ENCODE measurements around the gene STON2. TPM values are rescaled to one million over a fixed set of nuclear protein-coding genes. Genes with fewer than 3 reads are reported as not detected.
"Not testable (repeated sequence)": the region's sequence is repeated elsewhere in the genome, so short reads cannot be mapped to it uniquely, and the experiment has no call there.

Gene STON2
- polyA plus RNA-seq, 10 donors: 10.0 to 21.8 (median 15.7) TPM

GRCh38 chr14:81224222-81224621 lies 175.9 kb downstream of the STON2 start:
- no peak for DNase-seq

GRCh38 chr14:81223788-81224187 lies 176.3 kb downstream of the STON2 start:
- DNase-seq: not testable (repeated sequence)

- peak in 1 of 3 donors; percentile 17 for DNase-seq
Observed at GRCh38 chr14:81222691-81223090, 177.4 kb downstream of the STON2 start.

GRCh38 chr14:81222126-81222525 lies 178.0 kb downstream of the STON2 start:
- DNase-seq: peak in 1 of 3 donors; percentile 62

GRCh38 chr14:81221579-81222102 lies 178.5 kb downstream of the STON2 start:
- DNase-seq: no peak

GRCh38 chr14:81220830-81221578 lies 179.1 kb downstream of the STON2 start, which contains the start of gene GTF2A1:
TSS of gene GTF2A1 (minus strand) at chr14:81220959. CDS start at chr14:81220518, 441 bp downstream.
- peak; percentile 97 to 99 (median 98) for DNase-seq

GRCh38 chr14:81220580-81220829 lies 179.6 kb downstream of the STON2 start:
- DNase-seq: no peak

DNA sequence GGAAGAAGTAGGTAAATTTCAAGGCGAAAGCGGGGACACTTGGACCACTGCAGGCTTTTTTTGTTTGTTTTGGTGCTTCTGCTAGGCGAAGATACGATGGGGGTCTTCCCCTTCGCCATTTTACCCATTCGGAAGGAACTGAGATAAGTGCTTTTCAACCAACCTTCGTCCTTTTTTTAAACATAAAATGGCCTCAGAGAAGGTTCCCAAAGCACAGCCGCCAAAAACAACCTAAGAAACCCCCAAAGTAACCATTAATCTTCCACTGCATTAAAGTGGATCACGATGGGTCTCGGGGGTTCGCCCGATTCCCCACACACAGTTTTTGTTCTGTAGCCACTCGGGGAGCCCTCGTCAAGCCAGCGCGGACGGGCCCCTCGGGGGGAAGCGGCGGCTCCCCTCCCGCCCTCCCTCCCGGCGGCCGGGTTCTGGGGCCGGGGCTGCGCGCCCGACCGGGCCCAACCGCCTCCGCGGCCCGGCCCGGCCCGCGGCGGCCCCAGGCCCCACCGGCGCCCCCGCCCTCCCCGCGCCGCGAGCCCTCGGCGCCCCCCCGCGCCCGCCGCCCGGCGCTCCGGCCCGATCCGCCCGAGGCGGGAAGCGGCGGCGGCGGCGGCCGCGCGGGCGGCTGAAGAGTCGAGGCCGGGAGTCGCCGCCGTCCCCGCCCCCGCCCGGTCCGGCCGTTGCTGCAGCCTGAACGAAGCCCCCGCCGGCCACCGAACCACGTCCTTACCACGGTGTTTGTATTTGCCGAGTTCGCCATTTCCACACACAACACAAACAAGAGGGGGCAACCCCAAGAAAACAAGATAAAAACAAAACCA lies 180.2 kb downstream of the STON2 start:
- DNase-seq: no peak

DNA sequence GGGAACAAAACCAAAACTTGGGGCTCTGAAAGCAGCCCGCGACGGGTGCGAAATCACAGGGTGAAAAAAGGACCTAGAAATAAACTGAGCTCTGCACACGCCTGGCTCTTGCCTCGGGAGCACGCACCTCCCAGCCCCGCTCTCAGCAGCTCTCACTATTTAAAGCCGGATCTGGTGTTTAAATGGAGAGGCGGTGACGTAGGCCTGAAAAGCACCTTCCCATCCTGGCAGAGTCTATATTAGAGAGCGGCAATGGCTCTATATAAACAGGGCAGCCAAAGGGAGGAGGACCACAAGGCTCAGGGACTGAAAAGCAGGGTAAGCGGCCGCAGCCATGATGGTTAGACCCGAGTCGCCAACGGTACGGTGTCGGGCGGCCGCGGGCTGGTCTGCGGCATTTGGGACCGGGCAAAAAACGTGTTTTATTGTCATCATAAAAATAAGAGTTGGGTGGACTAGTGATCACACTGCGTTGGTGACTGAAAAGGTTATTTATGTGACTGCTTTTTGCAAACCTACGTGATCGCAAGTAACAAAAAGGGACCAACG lies 180.8 kb downstream of the STON2 start:
- DNase-seq: peak; percentile 96 to 98 (median 98)

DNA sequence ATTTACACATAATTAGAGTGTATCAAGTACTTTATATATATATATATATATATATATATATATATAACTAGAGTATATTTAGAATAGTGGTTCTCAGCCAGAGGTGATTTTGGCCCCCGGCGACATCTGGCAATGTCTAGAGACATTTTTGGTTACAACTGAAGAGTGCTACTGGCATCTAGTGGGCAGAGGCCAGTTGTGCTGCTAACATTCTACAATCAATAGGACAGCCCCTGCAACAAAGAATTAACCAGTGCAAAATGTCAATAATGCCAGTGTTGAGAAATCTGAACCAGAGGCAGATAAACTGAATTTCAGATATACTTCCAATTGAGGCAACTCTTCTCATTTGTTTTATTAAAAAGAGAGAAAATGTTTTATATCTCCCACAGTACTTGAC lies 188.3 kb downstream of the STON2 start:
- peak in 1 of 3 donors; percentile 13 for DNase-seq

Other genes starting within 250 kb of the STON2 start
- gene GTF2A1, start 179.4 kb downstream of the STON2 start, polyA plus RNA-seq (ENCODE audit: insufficient read length in 10 of 10): 10 to 100 TPM; 13.9 to 23.3 (median 19.2) TPM
- 10 to 100 TPM; 32.7 to 47.5 (median 42.2) TPM for gene SEL1L, start 133.5 kb upstream of the STON2 start, polyA plus RNA-seq (ENCODE audit: insufficient read length in 10 of 10)